Ascending aorta (tissue), 2 donors: ENCODE results near the gene ZRANB3. TPM values are rescaled to one million over a fixed set of nuclear protein-coding genes. Genes with fewer than 3 reads are reported as not detected.

Source experiments
- DNase-seq, 2 donors: peaks; one replicate each; pipeline ENCODE4 v3.0.0-alpha.2; 2019; ENCODE audit warnings: low spot score in 2 of 2
- H3K27ac ChIP-seq, 2 donors: fragments of 200-600 bp; sonication (generic); one replicate each; pipeline ENCODE4 v1.5.1; 2016 to 2017; ENCODE audit warnings: mild to moderate bottlenecking in 1 of 2
- H3K27me3 ChIP-seq: fragments of 200-600 bp; sonication (generic); one replicate; pipeline ENCODE4 v1.5.1; 2017
- H3K36me3 ChIP-seq, 2 donors: fragments of 200-600 bp; sonication (generic); one replicate each; pipeline ENCODE4 v1.5.1; 2016
- H3K4me1 ChIP-seq, 2 donors: fragments of 200-600 bp; sonication (generic); one replicate each; pipeline ENCODE4 v1.5.1; 2016 to 2017; ENCODE audit warnings: mild to moderate bottlenecking in 1 of 2
- H3K4me3 ChIP-seq, 2 donors: fragments of 200-600 bp; sonication (generic); one replicate each; pipeline ENCODE4 v1.5.1; 2016 to 2017; ENCODE audit warnings: mild to moderate bottlenecking in 1 of 2
- H3K9me3 ChIP-seq, 2 donors: fragments of 200-600 bp; sonication (generic); one replicate each; pipeline ENCODE4 v1.5.1; 2016
- intact Hi-C: fragments of 100-400 bp; cut with DNase I; formaldehyde crosslinking; loops from one replicate; pipeline ENCODE4 v1.15.1; 2023
- total RNA-seq: library from RNA; depleted of rRNA; stranded (reverse); fragments of >200 nt; gene quantifications from one replicate; pipeline ENCODE4 v1.1.0, GENCODE V29; 2016
- TF ChIP-seq, protein P1 (sequence below), 3 experiments: fragments of 200-600 bp in 2 of 3; fragments of 450-650 bp in 1 of 3; sonication (generic) in 2 of 3; IDR thresholded peaks; one replicate each; pipeline ENCODE4 v1.5.1; 2016 to 2019; ENCODE audit warnings: antibody characterized with exemption in 3 of 3, mild to moderate bottlenecking in 1 of 3, moderate library complexity in 1 of 3

Gene ZRANB3
- total RNA-seq, 1 donor from 2014 or later = 2.3 TPM

DNA sequence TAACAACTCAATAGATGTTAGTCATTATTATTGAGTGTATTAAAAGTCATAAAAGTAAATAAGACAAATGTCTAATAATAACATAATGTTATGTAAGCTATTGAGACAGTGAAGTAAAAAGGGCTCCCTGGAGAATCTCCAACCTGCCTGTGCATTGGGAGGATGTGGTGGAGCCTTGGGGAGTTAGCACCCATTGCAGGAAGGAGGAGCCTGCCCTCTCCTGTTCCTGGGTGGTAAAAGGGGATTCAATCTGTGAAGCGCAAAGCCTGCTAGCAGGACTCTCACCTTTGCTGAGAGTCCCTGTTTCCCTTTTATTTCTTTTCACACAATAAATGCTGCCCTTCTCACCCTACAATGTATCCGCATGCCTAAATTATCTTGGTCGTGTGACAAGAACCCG lies 272.8 kb downstream of the ZRANB3 start:
- H3K4me1 ChIP-seq = no peaks in the 10 kb centered on the region
- H3K4me3 ChIP-seq = no peak overlapping the region
- H3K27me3 ChIP-seq = no peaks in the 10 kb centered on the region
- H3K9me3 ChIP-seq = no peaks in the 10 kb centered on the region
- H3K27ac ChIP-seq = no peak overlapping the region
- intact Hi-C loops = no loop called here
- H3K36me3 ChIP-seq = no peaks in the 10 kb centered on the region
- no peak for DNase-seq
- TF ChIP-seq, protein P1, sequence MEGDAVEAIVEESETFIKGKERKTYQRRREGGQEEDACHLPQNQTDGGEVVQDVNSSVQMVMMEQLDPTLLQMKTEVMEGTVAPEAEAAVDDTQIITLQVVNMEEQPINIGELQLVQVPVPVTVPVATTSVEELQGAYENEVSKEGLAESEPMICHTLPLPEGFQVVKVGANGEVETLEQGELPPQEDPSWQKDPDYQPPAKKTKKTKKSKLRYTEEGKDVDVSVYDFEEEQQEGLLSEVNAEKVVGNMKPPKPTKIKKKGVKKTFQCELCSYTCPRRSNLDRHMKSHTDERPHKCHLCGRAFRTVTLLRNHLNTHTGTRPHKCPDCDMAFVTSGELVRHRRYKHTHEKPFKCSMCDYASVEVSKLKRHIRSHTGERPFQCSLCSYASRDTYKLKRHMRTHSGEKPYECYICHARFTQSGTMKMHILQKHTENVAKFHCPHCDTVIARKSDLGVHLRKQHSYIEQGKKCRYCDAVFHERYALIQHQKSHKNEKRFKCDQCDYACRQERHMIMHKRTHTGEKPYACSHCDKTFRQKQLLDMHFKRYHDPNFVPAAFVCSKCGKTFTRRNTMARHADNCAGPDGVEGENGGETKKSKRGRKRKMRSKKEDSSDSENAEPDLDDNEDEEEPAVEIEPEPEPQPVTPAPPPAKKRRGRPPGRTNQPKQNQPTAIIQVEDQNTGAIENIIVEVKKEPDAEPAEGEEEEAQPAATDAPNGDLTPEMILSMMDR (IDR thresholded peaks at IDR 0.05) = no peak

DNA sequence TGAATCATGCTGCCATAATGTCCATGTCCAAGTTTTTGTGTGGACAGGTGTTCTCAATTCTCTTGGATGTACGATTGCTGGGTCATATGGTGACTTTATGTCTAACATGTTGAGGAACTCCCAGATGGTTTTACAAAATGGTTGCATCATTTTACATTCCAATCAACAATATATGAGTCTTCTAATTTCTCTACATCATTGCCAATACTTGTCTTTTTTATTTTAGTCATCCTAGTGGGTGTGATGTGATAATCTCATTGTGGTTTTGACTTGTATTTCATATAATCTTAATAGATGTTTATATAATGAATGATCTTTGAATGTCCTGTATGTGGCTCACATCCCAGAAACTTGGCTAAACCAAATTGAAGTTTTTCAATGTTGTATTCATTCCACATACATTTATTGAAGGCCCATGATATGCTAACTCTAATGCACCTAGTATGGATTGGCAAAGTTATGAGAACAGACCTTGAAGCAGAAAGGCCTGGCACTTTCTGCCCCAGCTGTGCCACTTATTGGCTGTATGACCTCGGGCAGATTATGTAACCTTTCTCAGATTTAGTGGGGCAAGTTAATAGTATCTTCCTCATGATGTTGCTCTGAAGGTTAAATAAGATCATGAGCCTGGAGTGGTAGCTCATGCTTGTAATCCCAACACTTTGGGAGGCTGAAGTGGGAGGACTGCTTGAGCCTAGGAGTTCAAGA lies 273.5 kb downstream of the ZRANB3 start:
- Histone ChIP-seq H3K9me3 (no peaks in the 10 kb centered on the region), H3K4me1 (no peaks in the 10 kb centered on the region), H3K27me3 (no peaks in the 10 kb centered on the region), H3K4me3 (no peak overlapping the region), H3K36me3 (no peaks in the 10 kb centered on the region), H3K27ac (no peak overlapping the region)
- TF ChIP-seq, protein P1 (IDR thresholded peaks at IDR 0.05) = no peak
- DNase-seq = no peak
- intact Hi-C loops = no loop called here

DNA sequence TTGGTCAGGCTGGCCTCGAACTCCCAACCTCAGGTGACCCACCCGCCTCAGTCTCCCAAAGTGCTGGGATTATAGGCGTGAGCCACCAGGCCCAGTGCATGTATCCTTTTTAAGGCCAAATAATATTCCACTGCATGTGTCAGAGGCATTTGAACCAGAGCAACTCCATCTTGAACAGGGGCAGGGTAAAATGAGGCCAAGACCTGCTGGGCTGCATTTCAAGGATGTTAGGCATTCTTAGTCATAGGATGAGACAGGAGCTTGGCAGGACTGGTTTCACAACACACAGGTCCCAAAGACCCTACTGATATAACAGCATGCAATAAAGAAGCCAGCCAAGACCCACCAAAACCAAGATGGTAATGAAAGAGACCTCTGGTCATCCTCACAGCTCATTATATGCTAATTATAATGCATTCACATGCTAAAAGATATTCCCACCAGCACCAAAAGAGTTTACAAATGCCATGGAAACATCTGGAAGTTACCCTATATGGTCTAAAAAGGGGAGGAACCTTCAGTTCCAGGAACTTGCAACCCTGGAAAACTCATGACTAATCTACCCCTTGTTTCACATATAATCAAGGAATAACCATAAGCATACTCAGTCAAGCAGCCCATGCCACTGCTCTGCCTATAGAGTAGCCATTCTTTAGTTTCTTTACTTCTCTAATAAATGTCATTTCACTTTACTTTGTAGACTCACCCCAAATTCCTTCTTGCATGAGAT lies 274.3 kb downstream of the ZRANB3 start:
- H3K27ac ChIP-seq = no peak overlapping the region
- intact Hi-C loops = no loop called here
- H3K4me3 ChIP-seq = no peak overlapping the region
- no peaks in the 10 kb centered on the region for H3K27me3 ChIP-seq
- no peaks in the 10 kb centered on the region for H3K9me3 ChIP-seq
- no peaks in the 10 kb centered on the region for H3K36me3 ChIP-seq
- H3K4me1 ChIP-seq = no peaks in the 10 kb centered on the region
- TF ChIP-seq, protein P1 (IDR thresholded peaks at IDR 0.05) = no peak
- DNase-seq = no peak

DNA sequence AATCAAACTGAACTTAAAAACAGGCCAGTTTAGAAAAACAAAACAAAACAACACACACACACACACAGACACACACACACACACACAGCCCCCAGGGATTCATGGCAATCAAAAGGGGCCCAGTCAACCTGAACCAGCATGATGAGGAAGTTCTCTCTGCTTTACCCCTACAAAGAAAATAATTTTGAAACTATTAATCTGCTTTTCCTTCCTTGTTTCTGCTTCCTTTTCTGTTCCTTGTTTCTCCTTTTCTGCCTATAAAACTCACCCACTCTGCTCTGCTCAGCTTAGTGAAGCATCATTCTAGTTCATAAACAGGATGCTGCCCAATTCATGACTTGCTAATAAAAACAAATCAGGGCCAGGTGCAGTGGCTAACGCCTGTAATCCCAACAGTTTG lies 275.8 kb downstream of the ZRANB3 start:
- H3K27ac ChIP-seq = no peak overlapping the region
- no peak overlapping the region for H3K4me3 ChIP-seq
- H3K36me3 ChIP-seq = no peaks in the 10 kb centered on the region
- no peak for DNase-seq
- peaks cover 0 to 2% of the 10 kb centered on the region in 2 donors for H3K9me3 ChIP-seq
- H3K27me3 ChIP-seq = no peaks in the 10 kb centered on the region
- intact Hi-C loops = no loop called here
- H3K4me1 ChIP-seq = no peaks in the 10 kb centered on the region
- TF ChIP-seq, protein P1 (IDR thresholded peaks at IDR 0.05) = no peak

DNA sequence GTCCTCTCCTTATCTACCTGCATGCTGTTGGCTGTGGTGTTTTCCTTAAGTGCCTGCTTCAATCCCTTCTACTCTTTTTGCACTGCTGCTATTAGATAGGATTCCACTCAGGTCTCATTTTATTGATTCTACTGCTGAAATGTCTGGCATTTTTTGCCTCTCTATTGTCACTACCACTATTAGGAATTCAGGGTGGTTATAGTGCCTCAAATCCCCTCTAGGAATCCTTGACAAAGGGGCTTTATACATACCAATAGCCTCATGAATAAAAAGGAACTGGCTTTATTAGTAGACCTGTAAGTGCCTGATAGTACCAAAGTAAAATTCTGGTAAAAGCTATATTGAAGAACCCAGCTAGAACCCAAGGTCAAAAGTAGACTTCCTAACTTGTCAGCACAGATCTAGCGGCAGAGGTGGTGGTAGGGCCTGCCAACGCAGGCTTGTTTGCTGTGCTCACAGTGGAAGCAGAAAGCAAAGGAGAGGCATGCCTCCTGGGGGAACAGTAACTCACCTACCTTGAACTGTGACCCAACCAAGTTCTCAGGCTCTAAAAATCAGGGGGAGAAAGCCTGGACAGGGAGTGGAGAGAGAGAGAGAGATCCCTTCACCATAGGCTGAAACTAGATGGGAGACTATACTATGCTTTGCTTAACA lies 278.1 kb downstream of the ZRANB3 start:
- Histone ChIP-seq H3K27me3 (no peaks in the 10 kb centered on the region), H3K36me3 (no peaks in the 10 kb centered on the region), H3K9me3 (peaks cover 0 to 3% of the 10 kb centered on the region in 2 donors), H3K4me3 (no peak overlapping the region), H3K27ac (no peak overlapping the region), H3K4me1 (no peaks in the 10 kb centered on the region)
- TF ChIP-seq, protein P1 (IDR thresholded peaks at IDR 0.05) = no peak
- intact Hi-C loops = no loop called here
- DNase-seq = no peak
